Measurements from ENCODE around the gene CLIP3. TPM values are rescaled to one million over a fixed set of nuclear protein-coding genes. Genes with fewer than 3 reads are reported as not detected.
A peak's percentile ranks its signal among the peaks of the same experiment; 100 is the strongest.
"Not testable (repeated sequence)": the region's sequence is repeated elsewhere in the genome, so short reads cannot be mapped to it uniquely, and the experiment has no call there.

Gene CLIP3
- total and polyA plus RNA-seq, 2 donors: 3.6 to 6.7 TPM

GRCh38 chr19:35990156-35990555, 42.5 kb downstream of the CLIP3 start:
- Histone ChIP-seq H3K36me3 (ENCODE audit: control insufficient read depth in 2 of 2, insufficient read depth in 2 of 2, low read length in 1 of 2) (no peaks in the 10 kb centered on the region), H3K27me3 (ENCODE audit: control insufficient read depth in 2 of 2, insufficient read depth in 1 of 2, low read length in 1 of 2) (peaks cover 10 to 55% of the 10 kb centered on the region in 2 donors), H3K9me3 (ENCODE audit: control insufficient read depth in 2 of 2, insufficient read depth in 1 of 2, low read length in 1 of 2) (peaks cover 0 to 1% of the 10 kb centered on the region in 2 donors), H3K4me3 (ENCODE audit: low read length in 2 of 2) (no peak overlapping the region), H3K27ac (ENCODE audit: low read depth in 1 of 2, low read length in 1 of 2) (no peak overlapping the region), H3K4me1 (ENCODE audit: control insufficient read depth in 2 of 2, insufficient read depth in 2 of 2, low read length in 2 of 2) (peaks cover 6% of the 10 kb centered on the region in 2 donors)
- DNase-seq (ENCODE audit: low read depth in 6 of 9, low spot score in 9 of 9): no peak
- WGBS: 96% methylated on average over 4 of the region's 4 CpGs

GRCh38 chr19:35988824-35989223, 43.8 kb downstream of the CLIP3 start:
- no peaks in the 10 kb centered on the region for H3K36me3 ChIP-seq (ENCODE audit: control insufficient read depth in 2 of 2, insufficient read depth in 2 of 2, low read length in 1 of 2)
- H3K27me3 ChIP-seq (ENCODE audit: control insufficient read depth in 2 of 2, insufficient read depth in 1 of 2, low read length in 1 of 2): peaks cover 10 to 59% of the 10 kb centered on the region in 2 donors

GRCh38 chr19:35987571-35987896, 45.1 kb downstream of the CLIP3 start:
- 40% methylated on average over 8 of the region's 8 CpGs for WGBS
- Histone ChIP-seq H3K4me1 (ENCODE audit: control insufficient read depth in 2 of 2, insufficient read depth in 2 of 2, low read length in 2 of 2) (no peaks in the 10 kb centered on the region), H3K27ac (ENCODE audit: low read depth in 1 of 2, low read length in 1 of 2) (no peak overlapping the region), H3K36me3 (ENCODE audit: control insufficient read depth in 2 of 2, insufficient read depth in 2 of 2, low read length in 1 of 2) (no peaks in the 10 kb centered on the region), H3K4me3 (ENCODE audit: low read length in 2 of 2) (no peak overlapping the region), H3K27me3 (ENCODE audit: control insufficient read depth in 2 of 2, insufficient read depth in 1 of 2, low read length in 1 of 2) (peaks cover 10 to 60% of the 10 kb centered on the region in 2 donors), H3K9me3 (ENCODE audit: control insufficient read depth in 2 of 2, insufficient read depth in 1 of 2, low read length in 1 of 2) (no peaks in the 10 kb centered on the region)
- DNase-seq (ENCODE audit: low read depth in 6 of 9, low spot score in 9 of 9): no peak

More at GRCh38 chr19:35988824-35989223, 43.8 kb downstream of the CLIP3 start:
- no peak for DNase-seq (ENCODE audit: low read depth in 6 of 9, low spot score in 9 of 9)
- 97% methylated on average over 3 of the region's 3 CpGs for WGBS
- Histone ChIP-seq H3K4me3 (ENCODE audit: low read length in 2 of 2) (no peak overlapping the region), H3K27ac (ENCODE audit: low read depth in 1 of 2, low read length in 1 of 2) (no peak overlapping the region), H3K4me1 (ENCODE audit: control insufficient read depth in 2 of 2, insufficient read depth in 2 of 2, low read length in 2 of 2) (no peaks in the 10 kb centered on the region), H3K9me3 (ENCODE audit: control insufficient read depth in 2 of 2, insufficient read depth in 1 of 2, low read length in 1 of 2) (peaks cover 0 to under 1% of the 10 kb centered on the region in 2 donors)

- Histone ChIP-seq H3K9me3 (ENCODE audit: control insufficient read depth in 2 of 2, insufficient read depth in 1 of 2, low read length in 1 of 2) (no peaks in the 10 kb centered on the region), H3K27ac (ENCODE audit: low read depth in 1 of 2, low read length in 1 of 2) (no peak overlapping the region), H3K4me1 (ENCODE audit: control insufficient read depth in 2 of 2, insufficient read depth in 2 of 2, low read length in 2 of 2) (no peaks in the 10 kb centered on the region), H3K27me3 (ENCODE audit: control insufficient read depth in 2 of 2, insufficient read depth in 1 of 2, low read length in 1 of 2) (peaks cover 10 to 60% of the 10 kb centered on the region in 2 donors), H3K4me3 (ENCODE audit: low read length in 2 of 2) (peak overlapping the region in 1 of 2 donors; percentile 31), H3K36me3 (ENCODE audit: control insufficient read depth in 2 of 2, insufficient read depth in 2 of 2, low read length in 1 of 2) (no peaks in the 10 kb centered on the region)
- WGBS: 9% methylated on average over 54 of the region's 54 CpGs
- DNase-seq (ENCODE audit: low read depth in 6 of 9, low spot score in 9 of 9): no peak
Measured at GRCh38 chr19:35986664-35987570, 45.8 kb downstream of the CLIP3 start.

GRCh38 chr19:35986111-35986510, 46.6 kb downstream of the CLIP3 start:
- WGBS: 95% methylated on average over 5 of the region's 5 CpGs
- H3K27me3 ChIP-seq (ENCODE audit: control insufficient read depth in 2 of 2, insufficient read depth in 1 of 2, low read length in 1 of 2): peaks cover 10 to 60% of the 10 kb centered on the region in 2 donors
- H3K9me3 ChIP-seq (ENCODE audit: control insufficient read depth in 2 of 2, insufficient read depth in 1 of 2, low read length in 1 of 2): no peaks in the 10 kb centered on the region
- H3K27ac ChIP-seq (ENCODE audit: low read depth in 1 of 2, low read length in 1 of 2): no peak overlapping the region
- no peaks in the 10 kb centered on the region for H3K36me3 ChIP-seq (ENCODE audit: control insufficient read depth in 2 of 2, insufficient read depth in 2 of 2, low read length in 1 of 2)
- DNase-seq (ENCODE audit: low read depth in 6 of 9, low spot score in 9 of 9): no peak
- no peaks in the 10 kb centered on the region for H3K4me1 ChIP-seq (ENCODE audit: control insufficient read depth in 2 of 2, insufficient read depth in 2 of 2, low read length in 2 of 2)
- H3K4me3 ChIP-seq (ENCODE audit: low read length in 2 of 2): no peak overlapping the region

- peaks cover 8 to 48% of the 10 kb centered on the region in 2 donors for H3K27me3 ChIP-seq (ENCODE audit: control insufficient read depth in 2 of 2, insufficient read depth in 1 of 2, low read length in 1 of 2)
- WGBS: 83% methylated on average over 8 of the region's 8 CpGs
- DNase-seq (ENCODE audit: low read depth in 6 of 9, low spot score in 9 of 9): no peak
- H3K4me3 ChIP-seq (ENCODE audit: low read length in 2 of 2): no peak overlapping the region
- H3K27ac ChIP-seq (ENCODE audit: low read depth in 1 of 2, low read length in 1 of 2): no peak overlapping the region
- no peaks in the 10 kb centered on the region for H3K4me1 ChIP-seq (ENCODE audit: control insufficient read depth in 2 of 2, insufficient read depth in 2 of 2, low read length in 2 of 2)
- H3K36me3 ChIP-seq (ENCODE audit: control insufficient read depth in 2 of 2, insufficient read depth in 2 of 2, low read length in 1 of 2): no peaks in the 10 kb centered on the region
- H3K9me3 ChIP-seq (ENCODE audit: control insufficient read depth in 2 of 2, insufficient read depth in 1 of 2, low read length in 1 of 2): no peaks in the 10 kb centered on the region
Measured at GRCh38 chr19:35983177-35983576, 49.5 kb downstream of the CLIP3 start.

- WGBS: 90% methylated on average over 4 of the region's 4 CpGs
- peaks cover 0 to 29% of the 10 kb centered on the region in 2 donors for H3K27me3 ChIP-seq (ENCODE audit: control insufficient read depth in 2 of 2, insufficient read depth in 1 of 2, low read length in 1 of 2)
- not testable (repeated sequence) for DNase-seq (ENCODE audit: low read depth in 6 of 9, low spot score in 9 of 9); H3K27ac ChIP-seq (ENCODE audit: low read depth in 1 of 2, low read length in 1 of 2); H3K9me3 ChIP-seq (ENCODE audit: control insufficient read depth in 2 of 2, insufficient read depth in 1 of 2, low read length in 1 of 2); H3K4me1 ChIP-seq (ENCODE audit: control insufficient read depth in 2 of 2, insufficient read depth in 2 of 2, low read length in 2 of 2); H3K4me3 ChIP-seq (ENCODE audit: low read length in 2 of 2); H3K36me3 ChIP-seq (ENCODE audit: control insufficient read depth in 2 of 2, insufficient read depth in 2 of 2, low read length in 1 of 2)
Measured at GRCh38 chr19:35980997-35981396, 51.7 kb downstream of the CLIP3 start.

GRCh38 chr19:35978832-35979365, 53.8 kb downstream of the CLIP3 start:
- no peak for DNase-seq (ENCODE audit: low read depth in 6 of 9, low spot score in 9 of 9)
- peaks cover 0 to 10% of the 10 kb centered on the region in 2 donors for H3K27me3 ChIP-seq (ENCODE audit: control insufficient read depth in 2 of 2, insufficient read depth in 1 of 2, low read length in 1 of 2)
- 69% methylated on average over 20 of the region's 20 CpGs for WGBS

GRCh38 chr19:35978271-35978670, 54.4 kb downstream of the CLIP3 start:
- 52% methylated on average over 5 of the region's 5 CpGs for WGBS
- peaks cover 0 to 7% of the 10 kb centered on the region in 2 donors for H3K27me3 ChIP-seq (ENCODE audit: control insufficient read depth in 2 of 2, insufficient read depth in 1 of 2, low read length in 1 of 2)

More at GRCh38 chr19:35978832-35979365, 53.8 kb downstream of the CLIP3 start:
- Histone ChIP-seq H3K4me1 (ENCODE audit: control insufficient read depth in 2 of 2, insufficient read depth in 2 of 2, low read length in 2 of 2) (no peaks in the 10 kb centered on the region), H3K27ac (ENCODE audit: low read depth in 1 of 2, low read length in 1 of 2) (no peak overlapping the region), H3K36me3 (ENCODE audit: control insufficient read depth in 2 of 2, insufficient read depth in 2 of 2, low read length in 1 of 2) (no peaks in the 10 kb centered on the region), H3K4me3 (ENCODE audit: low read length in 2 of 2) (no peak overlapping the region), H3K9me3 (ENCODE audit: control insufficient read depth in 2 of 2, insufficient read depth in 1 of 2, low read length in 1 of 2) (no peaks in the 10 kb centered on the region)

More at GRCh38 chr19:35978271-35978670, 54.4 kb downstream of the CLIP3 start:
- DNase-seq (ENCODE audit: low read depth in 6 of 9, low spot score in 9 of 9): no peak
- Histone ChIP-seq H3K4me1 (ENCODE audit: control insufficient read depth in 2 of 2, insufficient read depth in 2 of 2, low read length in 2 of 2) (no peaks in the 10 kb centered on the region), H3K4me3 (ENCODE audit: low read length in 2 of 2) (no peak overlapping the region), H3K27ac (ENCODE audit: low read depth in 1 of 2, low read length in 1 of 2) (no peak overlapping the region), H3K36me3 (ENCODE audit: control insufficient read depth in 2 of 2, insufficient read depth in 2 of 2, low read length in 1 of 2) (no peaks in the 10 kb centered on the region), H3K9me3 (ENCODE audit: control insufficient read depth in 2 of 2, insufficient read depth in 1 of 2, low read length in 1 of 2) (no peaks in the 10 kb centered on the region)
